Stimulated activated CD8-positive, alpha-beta memory T cell treated with anti-CD3 and anti-CD28 coated beads, Interleukin-2, amount 100 ng/mL, for 1 hour (primary cell): Measurements from ENCODE around the gene TMSB10.
"Not testable (repeated sequence)": the region's sequence is repeated elsewhere in the genome, so short reads cannot be mapped to it uniquely, and the experiment has no call there.

Experiments
- DNase-seq, 2 donors: peaks; one replicate each; pipeline ENCODE4 v3.0.0-alpha.2; 2020; ENCODE audit warnings: low read depth in 2 of 2

Gene TMSB10

DNA sequence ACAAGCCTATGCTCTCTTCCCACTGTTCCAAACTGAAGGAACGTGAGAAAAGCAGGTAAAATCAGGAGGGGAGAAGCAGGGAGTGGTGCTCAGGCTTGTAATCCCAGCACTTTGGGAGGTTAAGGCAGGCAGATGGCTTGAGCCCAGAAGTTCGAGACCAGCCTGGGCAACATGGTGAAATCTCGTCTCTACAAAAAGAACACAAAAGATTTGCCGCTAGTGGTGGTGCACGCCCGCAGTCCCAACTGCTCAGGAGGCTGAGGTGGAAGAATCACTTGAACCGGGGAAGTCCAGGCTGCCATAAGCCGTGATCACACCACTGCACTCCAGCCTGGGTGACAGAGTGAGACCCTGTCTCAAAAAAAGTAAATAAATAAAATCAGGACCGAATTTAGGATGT, 1.3 kb upstream of the TMSB10 start:
- no peak for DNase-seq

GRCh38 chr2:84904717-84905174, 710 bp upstream of the TMSB10 start:
- no peak for DNase-seq

DNA sequence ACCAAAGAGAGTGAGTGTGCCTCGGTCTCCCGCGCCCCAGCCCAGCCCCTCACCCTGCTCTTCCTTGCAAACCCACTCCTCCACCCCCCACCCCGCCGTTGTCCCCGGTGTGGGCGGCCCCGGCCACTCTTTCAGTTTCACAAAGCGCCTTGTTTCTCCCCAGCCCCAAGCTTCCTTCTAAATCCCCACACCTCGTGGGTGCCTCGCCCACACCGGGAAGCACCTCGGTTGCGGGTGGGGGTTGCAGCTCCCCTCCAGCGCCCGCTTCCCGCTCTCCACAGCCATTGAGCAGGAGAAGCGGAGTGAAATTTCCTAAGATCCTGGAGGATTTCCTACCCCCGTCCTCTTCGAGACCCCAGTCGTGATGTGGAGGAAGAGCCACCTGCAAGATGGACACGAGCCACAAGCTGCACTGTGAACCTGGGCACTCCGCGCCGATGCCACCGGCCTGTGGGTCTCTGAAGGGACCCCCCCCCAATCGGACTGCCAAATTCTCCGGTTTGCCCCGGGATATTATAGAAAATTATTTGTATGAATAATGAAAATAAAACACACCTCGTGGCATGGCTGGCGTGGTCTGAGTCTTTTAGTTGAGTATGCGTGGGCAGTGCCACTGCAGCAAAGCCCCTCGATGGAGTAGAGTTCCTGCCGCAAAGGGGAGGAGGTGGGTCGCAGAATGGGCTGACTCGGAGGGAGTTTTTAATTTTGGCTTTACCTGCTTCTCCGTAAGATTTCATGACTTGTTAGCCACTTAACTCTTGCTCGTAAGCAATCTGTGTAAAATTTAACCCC, 848 bp downstream of the TMSB10 start:
- no peak for DNase-seq

GRCh38 chr2:84906900-84907714, 1.7 kb downstream of the TMSB10 start:
- no peak for DNase-seq

DNA sequence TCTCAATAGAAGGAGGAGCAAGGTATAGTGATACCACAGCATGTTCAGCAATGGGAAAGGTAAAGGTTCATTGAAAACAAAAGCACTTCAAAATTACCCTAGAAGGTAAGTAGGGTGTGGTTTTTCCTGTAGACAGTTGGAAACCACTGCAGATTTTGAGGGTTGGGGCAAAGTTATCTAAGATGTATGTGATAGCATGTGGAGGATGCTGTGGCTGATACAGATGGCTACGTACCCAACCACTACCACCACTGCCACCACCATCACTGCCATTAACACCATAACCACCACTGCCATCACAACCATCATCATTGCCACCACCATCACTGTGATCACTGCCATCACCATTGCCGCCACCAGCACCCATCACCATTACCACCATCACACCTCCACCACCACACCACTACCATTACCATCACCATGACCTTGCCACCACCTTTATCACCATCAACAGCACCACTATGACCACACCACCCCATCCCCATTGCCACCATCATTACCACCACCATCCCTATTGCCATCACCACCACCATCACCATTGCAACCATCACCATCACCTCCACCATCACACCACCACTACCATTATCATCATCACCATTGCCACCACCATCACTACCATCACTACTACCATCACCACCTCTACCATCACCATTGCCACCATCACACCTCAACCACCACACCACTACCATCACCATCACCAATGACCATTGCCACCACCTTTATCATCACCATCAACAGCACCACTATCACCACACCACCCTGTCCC, 3.7 kb downstream of the TMSB10 start:
- no peak for DNase-seq

DNA sequence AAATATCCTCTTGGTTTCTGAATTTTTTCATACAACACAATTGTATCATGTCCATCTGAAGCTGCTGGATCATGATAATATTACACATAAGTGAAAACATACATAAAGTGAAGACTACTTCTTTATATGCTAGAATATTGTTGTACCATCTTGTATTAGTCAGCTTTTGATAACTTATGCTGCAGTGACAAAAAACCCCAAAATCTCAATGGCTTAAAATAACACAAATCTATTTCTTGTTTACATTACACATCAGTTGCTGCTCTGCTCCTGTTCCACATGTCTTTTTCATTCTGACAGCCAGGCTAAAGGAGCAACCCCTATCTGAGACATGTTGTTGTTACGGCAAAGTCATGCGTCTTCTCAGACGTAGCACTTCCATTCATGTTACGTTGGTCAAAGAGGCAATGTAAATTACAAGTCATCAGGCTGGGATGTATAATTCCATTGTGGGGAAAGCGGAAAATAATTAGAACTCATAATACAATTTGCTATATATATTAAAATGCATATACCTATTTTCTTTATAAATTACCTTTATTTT, 5.8 kb downstream of the TMSB10 start:
- DNase-seq: no peak

GRCh38 chr2:84912984-84913383, 7.5 kb downstream of the TMSB10 start:
- no peak for DNase-seq

DNA sequence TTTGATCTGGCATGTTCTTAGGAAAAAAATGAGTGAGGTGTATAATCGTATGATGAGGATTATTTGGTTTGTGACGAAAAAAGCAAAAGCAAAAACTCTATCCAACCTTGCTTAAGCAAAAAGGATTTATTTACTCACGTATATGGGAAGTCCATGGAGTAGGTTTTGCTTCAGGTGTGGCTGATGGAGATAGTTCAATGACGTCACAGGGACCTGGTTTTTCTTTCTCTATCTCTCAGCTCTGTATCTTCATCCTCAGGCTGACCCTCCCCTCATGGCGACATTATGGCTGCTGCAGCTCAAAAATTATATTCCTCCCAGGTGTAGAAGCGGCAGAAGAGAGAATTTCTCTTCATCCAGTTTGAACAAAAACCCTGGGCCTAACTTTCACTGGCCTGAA, 8.9 kb downstream of the TMSB10 start:
- no peak for DNase-seq

- DNase-seq: not testable (repeated sequence)
These were observed 10.2 kb downstream of the TMSB10 start for GRCh38 chr2:84915675-84916074.

DNA sequence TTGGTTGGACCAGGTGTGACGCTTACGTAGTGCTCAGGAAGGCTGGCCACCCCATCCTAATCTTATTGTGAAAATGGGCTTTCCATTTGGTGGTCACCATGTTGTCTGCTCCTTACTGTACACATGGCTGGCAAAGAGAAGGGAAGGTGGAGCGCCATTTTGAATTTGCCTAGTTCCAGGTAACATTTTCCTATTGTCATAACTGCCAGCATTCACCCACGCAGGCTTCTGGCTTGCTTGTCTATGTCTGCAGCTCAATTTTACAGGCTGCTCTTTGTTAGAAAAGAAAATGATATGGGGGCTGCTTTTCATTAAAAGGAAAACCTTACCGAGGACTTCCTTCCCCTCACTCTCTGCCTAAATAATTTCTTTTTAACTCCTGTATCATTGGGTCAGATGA, 12.4 kb downstream of the TMSB10 start:
- not testable (repeated sequence) for DNase-seq

DNA sequence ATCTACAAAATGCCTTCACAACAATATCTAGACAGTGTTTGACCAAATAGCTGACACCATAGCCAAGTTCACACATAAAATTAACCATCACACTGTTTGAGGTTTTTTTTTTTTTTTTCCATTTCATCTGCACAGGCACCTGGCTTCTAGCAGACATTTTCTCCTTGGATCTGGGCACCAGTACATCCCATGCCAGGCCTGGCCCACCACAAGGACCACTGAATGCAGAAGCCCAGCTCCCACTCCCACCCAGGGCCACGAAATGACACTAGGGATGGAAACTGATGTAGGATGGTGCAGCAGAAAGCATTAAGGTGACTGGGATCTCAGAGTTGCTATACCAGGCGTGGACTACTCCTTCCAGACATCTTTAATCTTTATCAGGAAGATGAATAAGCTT, 13.0 kb downstream of the TMSB10 start:
- DNase-seq: no peak

- DNase-seq: no peak
These were observed 14.6 kb downstream of the TMSB10 start for GRCh38 chr2:84919885-84920580.

GRCh38 chr2:84923009-84923408, 17.6 kb downstream of the TMSB10 start:
- DNase-seq: no peak

DNA sequence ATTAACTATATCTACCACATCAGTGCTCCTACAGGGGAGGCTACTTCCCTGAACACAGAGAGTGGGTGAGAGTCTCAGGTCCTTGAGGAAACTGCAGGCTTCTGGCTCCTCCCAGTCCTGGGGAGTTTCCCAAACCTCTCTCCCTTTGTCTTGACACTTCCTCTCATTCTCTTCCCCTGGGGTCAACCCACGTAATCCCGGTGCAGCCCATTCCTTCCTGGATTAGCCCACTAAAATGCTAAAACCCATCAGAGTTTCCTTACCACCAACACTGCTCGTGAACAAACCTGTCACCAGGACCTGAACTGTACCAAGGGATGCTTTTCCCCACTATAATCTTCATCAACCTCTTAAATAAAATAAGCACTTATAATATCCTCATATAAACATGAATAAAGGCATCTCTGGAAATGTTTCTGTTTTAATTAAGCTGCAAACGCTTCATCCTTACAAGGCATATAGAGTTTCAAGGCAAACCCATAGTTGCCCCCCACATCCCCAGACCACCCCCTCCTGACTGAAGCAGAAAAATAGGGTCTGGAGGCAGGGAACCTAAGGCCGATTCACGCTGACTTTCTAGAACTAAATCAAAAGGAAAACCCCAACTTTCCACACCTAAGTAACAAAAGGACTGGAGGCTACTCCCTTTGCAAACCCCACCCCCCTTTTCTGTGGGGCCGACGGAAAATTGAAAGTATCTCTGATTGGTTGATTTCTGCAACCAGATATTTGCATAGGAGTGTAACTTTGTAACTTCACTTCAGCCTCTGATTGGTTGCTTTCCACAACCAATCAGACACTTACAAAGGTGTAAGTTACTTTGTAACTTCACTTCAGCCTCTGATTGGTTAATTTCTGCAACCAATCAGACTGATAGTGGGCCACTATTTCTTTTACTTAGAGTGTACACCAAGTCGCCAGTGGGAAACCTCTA, 19.0 kb downstream of the TMSB10 start:
- no peak for DNase-seq

DNA sequence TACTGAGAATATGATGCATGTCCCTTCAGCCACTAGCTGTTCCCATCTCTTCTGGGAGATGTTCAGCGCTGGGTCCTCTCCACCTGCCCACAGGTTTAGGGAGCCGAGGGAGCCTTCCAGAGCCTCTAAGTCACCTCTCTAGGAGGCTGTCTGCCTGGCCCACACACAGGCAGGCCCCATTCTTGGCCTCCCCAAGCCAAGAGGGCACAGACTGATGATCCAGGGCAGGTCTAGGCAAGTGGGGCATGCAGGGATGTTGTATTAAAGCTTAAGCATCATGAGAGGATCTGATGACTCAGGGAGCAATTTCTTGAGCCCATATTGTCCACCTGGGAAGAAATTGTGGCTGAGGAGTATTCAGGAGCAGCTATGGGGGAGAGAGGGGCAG, 19.9 kb downstream of the TMSB10 start:
- no peak for DNase-seq

- peak; percentile 97 for DNase-seq
These were observed 20.4 kb downstream of the TMSB10 start for GRCh38 chr2:84925724-84926376.

DNA sequence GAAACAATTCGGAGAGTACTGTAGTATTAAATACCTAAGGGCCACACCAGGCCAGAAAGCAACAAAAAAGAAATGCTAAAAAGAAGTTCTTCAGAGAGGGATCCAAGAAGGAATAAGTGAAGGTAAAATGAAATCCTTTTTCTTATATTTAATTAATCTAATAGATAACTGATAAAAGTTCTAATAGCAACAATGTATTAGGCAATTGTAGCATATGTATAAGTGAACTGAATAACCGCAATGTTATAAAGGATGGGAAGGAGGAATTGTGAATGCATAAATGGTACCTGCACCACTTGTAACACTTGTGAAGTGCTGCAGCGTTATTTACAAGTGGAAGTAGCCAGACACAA, 21.8 kb downstream of the TMSB10 start:
- no peak for DNase-seq

- DNase-seq: no peak
These were observed 25.9 kb downstream of the TMSB10 start for GRCh38 chr2:84931384-84931821.

- no peak for DNase-seq
These were observed 32.9 kb downstream of the TMSB10 start for GRCh38 chr2:84938194-84938879.
